ENCODE measurements around the gene TRIM14. TPM values are rescaled to one million over a fixed set of nuclear protein-coding genes. Genes with fewer than 3 reads are reported as not detected.

TRIM14 gene
- polyA plus RNA-seq, 3 donors = 23.0 to 30.6 (median 28.5) TPM

GRCh38 chr9:98109052-98109451 lies 10.0 kb downstream of the TRIM14 start:
- Mint-ChIP-seq H3K9me3 (no peaks in the 10 kb centered on the region), H3K36me3 (peaks cover 40 to 55% of the 10 kb centered on the region in 2 donors), H3K4me3 (peak overlapping the region in 1 of 2 donors; percentile 74), H3K4me1 (peaks cover 79% of the 10 kb centered on the region), H3K27me3 (ENCODE audit: low read depth in 3 of 3) (peaks cover 0 to 1% (median 0%) of the 10 kb centered on the region in 3 donors), H3K27ac (peak overlapping the region; percentile 94 to 99 (median 97))
- no CpG with 5 or more reads among the region's 3 CpGs for WGBS (ENCODE audit: insufficient coverage)
- peaks cover 83% of the 10 kb centered on the region for H3K79me2 ChIP-seq (ENCODE audit: insufficient read depth, low read length)
- H3K27me3 ChIP-seq (ENCODE audit: control insufficient read depth in 2 of 2, insufficient read depth in 2 of 2, low read length in 2 of 2) = no peaks in the 10 kb centered on the region
- peaks cover 18 to 36% of the 10 kb centered on the region in 2 donors for H3K36me3 ChIP-seq (replicated peaks in 1 of 2; ENCODE audit: control insufficient read depth in 1 of 2, insufficient read depth in 2 of 2, low read length in 2 of 2)
- no peak for DNase-seq
- no peaks in the 10 kb centered on the region for H3K9me3 ChIP-seq (replicated peaks in 1 of 2; ENCODE audit: control insufficient read depth in 1 of 2, insufficient read depth in 1 of 2, low read length in 2 of 2)
- H3K27ac ChIP-seq (ENCODE audit: low read depth in 1 of 2, low read length in 2 of 2) = peak overlapping the region; percentile 91 to 96
- TF ChIP-seq CTCF (IDR thresholded peaks at IDR 0.05) = no peak
- H4K20me1 ChIP-seq (ENCODE audit: insufficient read depth, low read length) = no peaks in the 10 kb centered on the region
- H3K4me3 ChIP-seq (replicated peaks in 1 of 3; ENCODE audit: low read depth in 2 of 3, low read length in 3 of 3) = peak overlapping the region in 1 of 3 experiments; percentile 52
- H3K4me2 ChIP-seq (replicated peaks; ENCODE audit: extremely low read depth, low read length, poor library complexity, severe bottlenecking) = peak overlapping the region; percentile 64
- peaks cover 65 to 67% of the 10 kb centered on the region in 2 donors for H3K4me1 ChIP-seq (ENCODE audit: control insufficient read depth in 1 of 2, insufficient read depth in 2 of 2, low read length in 2 of 2)
- peak overlapping the region; percentile 53 for H3K9ac ChIP-seq (ENCODE audit: insufficient read depth, low read length, poor library complexity, severe bottlenecking)
- intact Hi-C loops (cut with micrococcal nuclease) = no loop called here
- peak overlapping the region; percentile 74 for H2AFZ ChIP-seq (ENCODE audit: insufficient read depth, low read depth, low read length, poor library complexity, severe bottlenecking)

GRCh38 chr9:98108531-98109031 lies 10.4 kb downstream of the TRIM14 start:
- H3K36me3 ChIP-seq (replicated peaks in 1 of 2; ENCODE audit: control insufficient read depth in 1 of 2, insufficient read depth in 2 of 2, low read length in 2 of 2) = peaks cover 18 to 36% of the 10 kb centered on the region in 2 donors
- peak overlapping the region; percentile 91 to 96 for H3K27ac ChIP-seq (ENCODE audit: low read depth in 1 of 2, low read length in 2 of 2)
- H3K4me1 Mint-ChIP-seq = peaks cover 83% of the 10 kb centered on the region
- TF ChIP-seq CTCF (IDR thresholded peaks at IDR 0.05) = no peak
- 7% methylated on average over 3 of the region's 5 CpGs for WGBS (ENCODE audit: insufficient coverage)
- peak overlapping the region; percentile 74 for H2AFZ ChIP-seq (ENCODE audit: insufficient read depth, low read depth, low read length, poor library complexity, severe bottlenecking)
- H3K9ac ChIP-seq (ENCODE audit: insufficient read depth, low read length, poor library complexity, severe bottlenecking) = peak overlapping the region; percentile 53
- H3K4me2 ChIP-seq (replicated peaks; ENCODE audit: extremely low read depth, low read length, poor library complexity, severe bottlenecking) = peak overlapping the region; percentile 64
- intact Hi-C loops (cut with micrococcal nuclease) = no loop called here
- DNase-seq = peak; percentile 68 to 79 (median 74)
- peaks cover 40 to 55% of the 10 kb centered on the region in 2 donors for H3K36me3 Mint-ChIP-seq
- H4K20me1 ChIP-seq (ENCODE audit: insufficient read depth, low read length) = no peaks in the 10 kb centered on the region
- peaks cover 69 to 72% of the 10 kb centered on the region in 2 donors for H3K4me1 ChIP-seq (ENCODE audit: control insufficient read depth in 1 of 2, insufficient read depth in 2 of 2, low read length in 2 of 2)
- peaks cover 83% of the 10 kb centered on the region for H3K79me2 ChIP-seq (ENCODE audit: insufficient read depth, low read length)
- H3K9me3 Mint-ChIP-seq = no peaks in the 10 kb centered on the region
- no peaks in the 10 kb centered on the region for H3K27me3 ChIP-seq (ENCODE audit: control insufficient read depth in 2 of 2, insufficient read depth in 2 of 2, low read length in 2 of 2)
- peak overlapping the region; percentile 94 to 99 (median 97) for H3K27ac Mint-ChIP-seq
- H3K9me3 ChIP-seq (replicated peaks in 1 of 2; ENCODE audit: control insufficient read depth in 1 of 2, insufficient read depth in 1 of 2, low read length in 2 of 2) = no peaks in the 10 kb centered on the region
- peak overlapping the region; percentile 74 to 87 for H3K4me3 Mint-ChIP-seq
- peak overlapping the region in 2 of 3 experiments; percentile 5 to 52 for H3K4me3 ChIP-seq (replicated peaks in 1 of 3; ENCODE audit: low read depth in 2 of 3, low read length in 3 of 3)
- H3K27me3 Mint-ChIP-seq (ENCODE audit: low read depth in 3 of 3) = peaks cover 0 to 1% (median 0%) of the 10 kb centered on the region in 3 donors

Measured in CD14-positive monocyte (primary cell).